RWPE2 (cell line): Measurements from ENCODE around the gene SECISBP2L.

Source experiments
- ATAC-seq: fragments of 200-7000 bp; cut with Tn5 transposase; 3 replicates; pipeline ENCODE4 v1.9.1; 2021; ENCODE audit warnings: low read depth
- DNase-seq: peaks from one replicate; pipeline ENCODE4 v3.0.0-alpha.2; 2020; ENCODE audit warnings: low spot score
- H3K27ac ChIP-seq: fragments of 450-650 bp; 2 replicates; pipeline ENCODE4 v1.5.1; 2017; ENCODE audit warnings: mild to moderate bottlenecking; ENCODE audit not compliant: poor library complexity, severe bottlenecking
- H3K27me3 ChIP-seq: fragments of 250-450 bp; sonication (Bioruptor Pico); 2 replicates; pipeline ENCODE4 v1.5.1; 2021; ENCODE audit warnings: mild to moderate bottlenecking, moderate library complexity; ENCODE audit not compliant: insufficient read depth, poor library complexity, severe bottlenecking
- H3K36me3 ChIP-seq: fragments of 250-450 bp; sonication (Bioruptor Pico); 2 replicates; pipeline ENCODE4 v1.5.1; 2020; ENCODE audit warnings: low read depth, mild to moderate bottlenecking, moderate library complexity
- H3K4me1 ChIP-seq: fragments of 250-450 bp; sonication (Bioruptor Pico); 2 replicates; pipeline ENCODE4 v1.5.1; 2021; ENCODE audit warnings: mild to moderate bottlenecking, moderate library complexity; ENCODE audit not compliant: insufficient read depth, poor library complexity, severe bottlenecking
- H3K4me3 ChIP-seq: fragments of 250-450 bp; sonication (Bioruptor Pico); 2 replicates; pipeline ENCODE4 v1.5.1; 2021; ENCODE audit warnings: mild to moderate bottlenecking, moderate library complexity; ENCODE audit not compliant: severe bottlenecking
- H3K9me3 ChIP-seq: fragments of 250-450 bp; sonication (Bioruptor Pico); 2 replicates; pipeline ENCODE4 v1.5.1; 2021; ENCODE audit warnings: mild to moderate bottlenecking, moderate library complexity; ENCODE audit not compliant: severe bottlenecking
- CTCF ChIP-seq: fragments of 450-650 bp; IDR thresholded peaks from one replicate; pipeline ENCODE4 v1.5.1; 2017; ENCODE audit warnings: mild to moderate bottlenecking, moderate library complexity; ENCODE audit not compliant: poor library complexity, severe bottlenecking

The SECISBP2L gene

GRCh38 chr15:48992096-48992495 lies 54.1 kb downstream of the SECISBP2L start:
- DNase-seq = no peak
- no peak for ATAC-seq
- H3K4me3 ChIP-seq = no peak overlapping the region
- H3K27me3 ChIP-seq = no peaks in the 10 kb centered on the region
- H3K36me3 ChIP-seq = peaks cover 51% of the 10 kb centered on the region
- TF ChIP-seq CTCF = no peak
- H3K9me3 ChIP-seq = no peaks in the 10 kb centered on the region
- H3K27ac ChIP-seq = no peak overlapping the region
- no peaks in the 10 kb centered on the region for H3K4me1 ChIP-seq

GRCh38 chr15:48989170-48989569 lies 57.1 kb downstream of the SECISBP2L start:
- H3K36me3 ChIP-seq = peaks cover 28% of the 10 kb centered on the region
- no peak for ATAC-seq

GRCh38 chr15:48987142-48987541 lies 59.1 kb downstream of the SECISBP2L start:
- Histone ChIP-seq H3K27me3 (no peaks in the 10 kb centered on the region), H3K27ac (no peak overlapping the region), H3K4me3 (no peak overlapping the region), H3K4me1 (no peaks in the 10 kb centered on the region), H3K36me3 (peaks cover 18% of the 10 kb centered on the region), H3K9me3 (no peaks in the 10 kb centered on the region)
- DNase-seq (no peak), ATAC-seq (no peak)
- no peak for TF ChIP-seq CTCF

More at GRCh38 chr15:48989170-48989569, 57.1 kb downstream of the SECISBP2L start:
- Histone ChIP-seq H3K27me3 (no peaks in the 10 kb centered on the region), H3K27ac (no peak overlapping the region), H3K4me1 (no peaks in the 10 kb centered on the region), H3K9me3 (no peaks in the 10 kb centered on the region), H3K4me3 (no peak overlapping the region)
- no peak for DNase-seq
- TF ChIP-seq CTCF = no peak

GRCh38 chr15:48986240-48986639 lies 60.0 kb downstream of the SECISBP2L start:
- no peaks in the 10 kb centered on the region for H3K27me3 ChIP-seq
- H3K9me3 ChIP-seq = no peaks in the 10 kb centered on the region
- ATAC-seq = no peak
- DNase-seq = no peak
- TF ChIP-seq CTCF = no peak
- H3K4me1 ChIP-seq = no peaks in the 10 kb centered on the region
- no peak overlapping the region for H3K4me3 ChIP-seq
- no peak overlapping the region for H3K27ac ChIP-seq
- peaks cover 9% of the 10 kb centered on the region for H3K36me3 ChIP-seq

- H3K4me3 ChIP-seq = no peak overlapping the region
- no peaks in the 10 kb centered on the region for H3K27me3 ChIP-seq
- TF ChIP-seq CTCF = no peak
- no peaks in the 10 kb centered on the region for H3K4me1 ChIP-seq
- no peaks in the 10 kb centered on the region for H3K9me3 ChIP-seq
- ATAC-seq (no peak), DNase-seq (no peak)
- no peak overlapping the region for H3K27ac ChIP-seq
- H3K36me3 ChIP-seq = peaks cover 5% of the 10 kb centered on the region
Measured at GRCh38 chr15:48985516-48985915, 60.7 kb downstream of the SECISBP2L start.
